GM19238 (cell line): ENCODE data around the gene AEN.

Source experiments
- DNase-seq: peaks from one replicate; pipeline ENCODE4 v3.0.0; 2011; ENCODE audit warnings: low spot score; ENCODE audit not compliant: insufficient read length

Gene AEN

GRCh38 chr15:88649753-88650551, 28.8 kb downstream of the AEN start:
- DNase-seq: no peak

- no peak for DNase-seq
Measured at GRCh38 chr15:88650556-88650955, 29.4 kb downstream of the AEN start.

DNA sequence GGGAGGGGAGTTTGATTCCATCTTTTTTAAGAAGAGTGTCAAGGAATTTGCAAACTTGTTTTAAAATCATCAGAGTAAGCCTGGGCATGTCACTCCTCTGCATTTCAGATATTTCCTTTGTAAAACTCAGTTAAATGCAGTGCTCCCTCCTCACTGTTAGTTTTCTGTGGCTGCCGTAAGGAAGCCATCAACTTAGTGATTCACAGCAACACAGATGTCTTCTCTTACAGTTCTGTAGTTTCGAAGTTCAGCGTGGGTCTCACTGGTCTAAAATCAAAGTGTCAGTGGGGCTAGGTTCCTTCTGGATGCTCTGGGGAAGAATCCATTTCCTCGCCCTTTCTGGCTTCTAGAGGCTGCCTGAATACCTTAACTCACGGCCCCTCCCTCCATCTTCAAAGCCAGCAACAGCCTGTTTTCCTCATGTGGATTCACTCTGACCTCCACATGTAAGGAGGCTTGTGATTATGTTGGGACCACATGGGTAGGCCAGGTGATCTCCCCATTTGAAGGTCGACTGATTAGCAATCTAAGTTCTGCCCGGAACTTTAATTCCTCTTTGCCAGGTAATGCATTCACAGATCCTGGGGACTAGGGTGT, 30.1 kb downstream of the AEN start:
- DNase-seq: no peak

- no peak for DNase-seq
Measured at GRCh38 chr15:88651971-88652370, 30.8 kb downstream of the AEN start.

DNA sequence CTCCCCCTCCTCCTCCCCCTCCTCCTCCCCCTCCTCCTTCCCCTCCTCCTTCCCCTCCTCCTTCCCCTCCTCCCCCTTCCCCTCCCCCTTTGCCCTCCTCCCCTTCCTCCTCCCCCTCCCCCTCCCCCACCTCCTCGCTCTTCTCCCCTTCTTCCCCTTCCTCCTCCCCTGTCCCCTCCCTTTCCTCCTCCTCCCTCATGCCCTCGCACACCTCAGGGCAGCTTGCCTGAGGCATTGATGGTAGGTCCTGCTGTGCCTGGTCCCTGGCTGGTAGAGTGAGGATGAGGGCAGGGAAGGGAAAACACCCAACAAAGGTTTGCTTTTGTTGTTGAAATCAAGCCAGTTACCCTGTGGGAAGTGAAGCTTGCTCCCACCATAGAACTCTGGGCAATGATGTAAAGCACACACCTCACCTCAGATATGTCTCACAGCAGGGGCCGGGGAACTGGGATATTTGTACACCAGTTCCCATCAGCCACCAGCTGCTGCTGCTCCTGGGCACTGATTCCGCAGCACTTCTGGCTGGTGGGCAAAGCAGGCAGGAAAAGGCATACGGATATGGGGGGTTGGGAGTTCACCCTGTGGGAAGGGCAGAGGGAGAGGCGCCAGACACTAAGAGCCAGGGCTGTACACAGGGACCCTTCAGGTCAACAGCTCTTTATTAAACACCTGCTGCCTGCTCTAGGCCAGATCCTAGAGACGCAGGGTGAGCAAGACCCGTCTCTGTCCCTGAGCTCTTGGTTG, 31.5 kb downstream of the AEN start:
- DNase-seq: no peak

DNA sequence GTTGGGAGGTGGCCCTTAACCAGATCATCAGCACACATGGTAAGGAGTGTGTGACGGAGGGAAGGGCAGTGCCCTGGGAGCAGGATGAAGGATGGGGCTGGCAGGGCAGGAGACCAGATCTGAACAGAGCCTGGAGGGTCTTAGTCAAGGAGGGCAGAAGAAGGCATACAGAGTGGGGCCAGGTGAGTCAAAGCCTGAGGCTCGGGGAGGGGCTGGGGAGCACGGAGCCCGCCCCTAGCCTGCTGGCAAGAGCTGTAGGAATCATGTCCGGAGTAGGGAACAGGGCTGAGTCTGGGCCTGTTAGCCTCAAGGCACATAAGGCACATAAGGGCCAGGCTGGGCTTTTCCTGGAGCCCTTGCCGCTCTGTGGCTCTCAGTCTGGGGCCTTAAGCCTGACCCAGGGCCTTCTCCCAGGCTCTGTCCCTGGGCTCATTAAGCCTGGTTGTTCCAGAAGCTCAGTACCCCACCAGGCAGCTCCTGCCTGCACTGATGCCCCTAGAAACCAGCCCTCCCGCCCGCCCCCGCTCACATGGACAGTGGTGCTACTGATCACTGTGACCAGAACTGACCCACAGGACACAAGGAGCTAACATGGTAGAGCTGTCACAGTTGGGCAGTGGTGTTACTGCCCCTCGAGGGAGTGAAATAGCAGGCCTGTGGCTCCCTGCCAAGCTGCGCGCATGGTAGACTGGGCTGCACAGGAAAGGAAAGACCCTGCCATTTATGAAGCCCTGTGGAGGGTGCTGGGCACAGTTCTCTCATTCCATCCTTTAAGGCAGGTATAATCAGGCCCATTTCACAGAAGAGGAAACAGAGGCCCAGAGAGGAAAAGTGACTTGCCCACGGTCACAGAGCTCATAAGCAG, 32.3 kb downstream of the AEN start:
- DNase-seq: no peak

- no peak for DNase-seq
Measured at GRCh38 chr15:88654430-88655102, 33.4 kb downstream of the AEN start.

DNA sequence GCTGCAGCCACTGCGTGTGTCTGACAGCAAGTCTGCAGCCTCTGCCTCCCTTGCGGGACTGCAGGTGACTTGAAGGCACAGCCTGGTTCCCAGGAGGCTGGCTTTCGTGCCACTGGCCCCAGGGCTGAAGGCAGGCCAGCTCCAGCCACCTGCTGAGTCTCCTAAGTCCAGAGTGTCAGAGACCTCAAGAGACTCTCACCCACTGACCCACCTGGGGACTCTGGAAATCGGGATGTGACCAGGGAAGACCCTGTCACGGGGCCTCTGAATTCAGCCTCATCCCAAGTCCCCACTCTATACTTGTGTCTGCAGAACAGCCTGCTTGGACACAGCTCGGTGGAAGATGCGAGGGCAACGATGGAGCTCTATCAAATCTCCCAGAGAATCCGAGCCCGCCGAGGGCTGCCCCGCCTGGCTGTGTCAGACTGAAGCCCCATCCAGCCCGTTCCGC, 34.0 kb downstream of the AEN start:
- no peak for DNase-seq

- no peak for DNase-seq
Measured at GRCh38 chr15:88655800-88656488, 34.8 kb downstream of the AEN start.

GRCh38 chr15:88656760-88657221, 35.7 kb downstream of the AEN start:
- DNase-seq: peak; percentile 78

GRCh38 chr15:88657326-88658069, 36.4 kb downstream of the AEN start:
- DNase-seq: no peak

DNA sequence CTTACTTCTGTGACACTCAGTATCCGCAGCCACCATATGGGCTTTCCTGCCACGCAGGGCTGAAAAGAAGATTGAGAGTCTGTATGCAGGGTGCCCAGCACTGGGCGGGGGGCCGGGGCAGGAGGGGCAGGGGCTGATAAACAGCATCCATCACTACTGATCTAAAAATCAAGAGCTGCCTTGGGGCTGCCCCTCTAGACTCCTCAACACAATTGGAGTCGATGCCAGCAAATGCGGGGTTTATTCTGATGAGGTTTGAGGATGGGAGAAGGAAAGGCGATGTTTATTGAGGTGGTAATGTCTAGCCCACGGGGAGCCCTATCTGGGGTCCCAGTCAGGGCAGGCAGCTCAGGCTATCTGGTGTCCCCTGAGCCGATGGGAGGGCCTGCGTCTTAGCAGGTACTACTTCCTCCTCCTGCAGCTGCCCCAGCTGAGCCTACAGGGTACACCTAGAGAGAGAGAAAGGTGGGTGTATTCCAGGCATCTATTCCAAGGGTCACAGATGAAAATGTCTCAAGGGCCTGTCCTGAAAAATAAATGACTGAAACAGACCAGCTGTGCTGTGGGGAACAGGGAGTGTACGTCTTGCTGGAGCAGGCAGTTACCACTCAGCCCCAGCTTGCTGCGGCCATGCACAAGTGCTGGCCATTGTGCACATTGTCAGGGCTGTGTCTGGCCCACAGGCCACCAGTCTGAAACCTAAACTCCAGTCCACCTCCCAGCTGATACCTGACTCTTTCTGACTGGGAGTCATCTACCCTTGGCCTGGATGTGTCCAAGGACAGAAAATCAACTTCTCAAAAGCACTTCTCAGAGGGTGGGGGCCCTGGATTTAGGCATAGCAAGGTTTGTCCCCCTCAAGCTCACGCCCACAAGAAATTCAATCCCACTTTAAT, 37.2 kb downstream of the AEN start:
- DNase-seq: no peak

DNA sequence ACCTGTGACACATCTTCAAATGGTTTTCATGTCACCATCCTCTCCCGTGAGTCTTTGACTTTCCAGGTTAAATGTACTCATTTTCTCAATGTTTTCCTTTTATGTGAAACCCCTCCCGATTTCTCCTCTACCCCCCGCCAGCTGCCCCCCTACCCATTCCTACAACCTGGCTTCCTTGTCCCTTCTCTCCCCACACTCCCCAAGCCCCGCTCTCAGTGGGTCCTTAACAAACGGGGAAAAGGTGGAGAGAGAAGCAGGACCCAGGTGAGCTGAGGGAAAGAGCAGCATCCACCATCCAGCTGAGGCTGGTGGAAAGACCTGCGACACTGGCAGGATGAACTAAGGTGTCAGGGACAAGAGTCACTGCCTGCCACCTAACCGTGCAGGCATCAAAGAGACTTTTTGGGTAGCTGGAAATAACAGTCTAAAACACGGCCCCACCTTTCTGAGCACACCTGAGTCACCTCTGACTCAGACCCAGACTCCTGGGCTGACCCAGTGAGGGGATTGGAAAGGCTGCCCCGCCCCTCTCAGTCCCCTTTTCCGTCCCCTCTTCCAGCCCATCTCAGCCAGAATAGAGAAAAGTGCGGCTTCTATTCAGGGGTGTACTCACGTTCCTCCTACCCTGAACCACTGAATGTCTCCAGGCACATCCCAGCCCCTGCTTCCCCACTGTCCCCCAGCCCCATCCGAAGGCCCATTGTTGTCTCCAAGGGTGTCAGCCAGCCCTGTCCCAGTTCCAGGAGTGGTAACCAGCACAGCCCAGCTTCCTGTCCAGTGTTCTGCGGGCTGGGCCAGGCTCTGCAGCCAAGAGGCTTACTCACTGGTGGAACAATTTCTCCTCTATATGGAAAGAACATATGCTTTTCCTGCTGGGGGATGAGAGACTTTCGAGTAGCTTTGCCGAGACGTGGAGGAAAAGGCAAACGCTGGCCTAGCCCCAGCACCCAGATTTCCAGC, 38.1 kb downstream of the AEN start:
- DNase-seq: no peak

DNA sequence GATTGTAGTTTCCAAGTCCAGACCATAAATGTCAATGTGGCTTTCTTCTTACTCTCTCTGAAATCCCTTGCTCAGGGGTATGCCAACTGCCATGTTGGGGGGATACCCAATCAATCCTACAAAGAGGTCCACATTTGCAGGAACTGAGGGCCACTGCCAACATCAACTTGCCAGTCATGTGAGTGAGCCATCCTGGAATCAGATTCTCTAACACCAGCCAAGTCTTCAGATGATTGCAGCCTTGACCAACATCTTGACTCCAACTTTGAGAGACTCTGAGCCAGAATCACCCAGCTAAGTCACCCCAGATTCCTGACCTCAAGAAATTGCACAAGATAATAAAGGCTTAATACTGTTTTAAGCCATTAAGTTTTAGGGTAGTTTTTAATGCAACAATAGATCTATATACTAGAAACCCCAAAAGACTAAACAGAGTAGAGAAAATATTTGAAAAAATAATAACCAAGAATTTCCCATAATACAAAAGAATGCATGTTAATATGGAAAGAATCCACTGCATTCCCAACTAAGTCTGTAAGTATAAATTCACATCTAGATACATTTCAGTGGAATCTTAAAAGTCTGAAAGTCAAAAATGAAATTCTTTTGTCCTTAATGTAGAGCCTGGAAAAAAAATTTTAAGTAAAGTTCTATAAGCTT, 40.0 kb downstream of the AEN start:
- no peak for DNase-seq

DNA sequence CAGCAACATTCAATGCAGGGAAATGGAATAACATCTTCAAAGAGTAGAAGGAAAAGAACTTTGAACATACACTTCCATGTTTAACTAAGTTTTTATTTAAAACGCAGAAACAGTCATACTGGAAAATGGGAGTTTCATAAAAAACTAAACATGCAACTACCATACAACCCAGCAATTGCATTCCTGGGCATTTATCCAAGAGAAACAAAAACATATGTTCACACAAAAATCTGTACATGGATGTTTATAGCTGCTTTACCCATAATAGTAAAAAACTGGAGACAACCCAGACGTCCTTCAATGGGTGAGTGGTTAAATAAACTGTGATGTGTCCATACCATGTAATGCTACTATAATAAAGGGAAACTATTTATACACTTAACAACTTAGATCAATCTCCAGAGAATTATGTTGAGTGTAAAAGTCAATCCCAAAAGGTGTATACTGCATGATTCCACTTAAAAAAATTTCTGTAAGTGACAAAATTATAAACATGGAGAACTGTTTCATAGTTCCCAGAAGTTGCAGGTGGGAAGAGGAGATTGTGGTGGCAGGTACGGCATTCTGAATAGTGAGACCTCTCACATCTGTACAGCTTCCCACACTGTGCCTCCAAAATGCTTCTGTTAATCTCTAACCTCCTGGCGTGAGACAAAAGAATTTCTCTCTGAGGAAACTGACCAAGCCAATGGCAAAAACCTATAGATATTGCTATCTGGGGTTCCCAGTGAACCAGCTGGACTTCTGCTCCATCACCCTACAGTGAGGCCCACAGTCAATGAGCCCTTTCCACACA, 40.8 kb downstream of the AEN start:
- no peak for DNase-seq

GRCh38 chr15:88663141-88663621, 42.0 kb downstream of the AEN start:
- DNase-seq: no peak
